Heart left ventricle (tissue), 13 donors: ENCODE measurements around the gene PTPRS.

Source experiments
- CTCF ChIP-seq, 12 donors: fragments of 200-600 bp; sonication (generic) in 4 of 12; IDR thresholded peaks; one replicate each; pipeline versions ENCODE4 v1.5.0 to v1.8.0; 2018 to 2022; ENCODE audit warnings: antibody characterized with exemption in 12 of 12, mild to moderate bottlenecking in 5 of 12
- POLR2A ChIP-seq, 2 donors: fragments of 450-650 bp; IDR thresholded peaks; one replicate each; pipeline ENCODE4 v1.6.1; 2017; ENCODE audit warnings: antibody characterized with exemption in 2 of 2, mild to moderate bottlenecking in 2 of 2, moderate library complexity in 2 of 2
- donor health status: ischemic (EF 13 %, LVEDD 7.1; RV severe dilation, severe dysfunction).
- donor health status: DM: no; HTN: yes; CAD: no.
- donor health status: DM: no; HTN: no; CAD: no.
- donor health status: ischemic (EF 25% LVEDD 6.9; RV normal size, moderate dysfunction).
- donor health status: ischemic (EF 25% LVEDD 5.7; RV mildly dilated, moderate dysfunction).
- donor health status: ischemic (EF 35%, LVEDD 5.7; RV mildly dilated, moderate dysfunction).
- donor health status: nonischemic (EF 11% LVEDD 7.7; RV severe dilation, severe dysfunction).
- donor health status: DM: yes; HTN: yes; CAD: no.
- donor health status: PGD.
- donor health status: ischemic (EF 29% LVEDD 5.4; RV normal size, mild dysfunction).
- donor health status: nonischemic (EF 23%, LVEDD 6.1; RV moderate dilation, normal function).

DNA sequence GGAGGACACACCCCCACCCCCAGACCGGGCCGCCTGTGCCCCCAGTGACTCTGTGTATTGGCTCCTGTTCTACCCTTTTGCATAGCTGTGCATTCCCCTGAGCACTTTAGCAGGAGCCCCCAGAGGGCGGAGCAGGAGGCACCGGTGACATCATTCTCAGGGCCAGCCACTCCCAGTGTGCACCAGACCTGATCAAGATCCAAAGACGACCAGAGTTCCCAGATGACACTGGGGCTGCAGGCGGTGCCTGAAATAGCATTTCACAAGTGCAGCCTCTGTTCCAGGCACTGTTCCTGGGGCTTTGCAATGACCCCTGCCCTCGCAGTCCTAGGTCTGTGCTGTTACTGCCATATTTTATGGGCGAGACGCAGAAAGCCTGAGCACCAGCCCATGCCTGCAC lies 14.5 kb upstream of the PTPRS start:
- TF ChIP-seq CTCF (IDR thresholded peaks at IDR 0.05), result no peak
- no peak for TF ChIP-seq POLR2A (IDR thresholded peaks at IDR 0.05)
